ENCODE measurements around the gene TOX2. TPM values are rescaled to one million over a fixed set of nuclear protein-coding genes. Genes with fewer than 3 reads are reported as not detected.

TOX2 gene
- total RNA-seq, 3 donors from 2014 or later (not counting 1 experiment from before 2014, with no cell fraction given), result 0.93 to 1.8 (median 1.2) TPM

DNA sequence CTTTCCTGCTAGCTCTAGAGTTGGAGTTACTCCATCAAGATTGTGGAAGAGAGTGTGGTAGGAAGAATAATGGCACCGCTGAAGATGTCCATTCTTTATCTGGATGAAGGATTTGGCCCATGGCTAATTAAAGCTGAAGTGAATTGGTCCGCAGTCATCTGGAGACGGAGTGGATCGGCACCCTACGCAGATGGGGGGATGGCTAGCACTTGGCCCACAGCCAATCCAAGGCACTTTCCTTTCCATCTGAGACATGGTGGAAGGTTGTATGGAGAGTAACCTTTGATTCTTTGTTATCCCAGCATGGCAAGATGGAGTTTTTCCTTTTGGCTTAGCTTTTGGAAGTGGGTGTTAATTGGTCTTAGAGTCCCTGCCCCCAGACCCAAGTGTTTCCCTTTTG, 184.0 kb downstream of the TOX2 start:
- Mint-ChIP-seq H3K36me3 (no peaks in the 10 kb centered on the region), H3K27me3 (ENCODE audit: low read depth in 2 of 2) (peaks cover 48 to 50% of the 10 kb centered on the region in 2 donors), H3K4me3 (no peak overlapping the region), H3K4me1 (no peaks in the 10 kb centered on the region), H3K27ac (no peak overlapping the region), H3K9me3 (no peaks in the 10 kb centered on the region)
- no peaks in the 10 kb centered on the region for H3K36me3 ChIP-seq (ENCODE audit: control insufficient read depth, insufficient read depth, low read length)
- intact Hi-C loops (cut with micrococcal nuclease), result loop anchor here (10.0 kb wide), 1 partner anchor 644 kb away; the partner anchor contains the start of gene SRSF6
- WGBS (ENCODE audit: insufficient coverage), result 100% methylated on average over 5 of the region's 5 CpGs
- no peaks in the 10 kb centered on the region for H3K27me3 ChIP-seq (ENCODE audit: control insufficient read depth, insufficient read depth, low read length)
- no peak overlapping the region for H3K27ac ChIP-seq (ENCODE audit: low read length)
- TF ChIP-seq, protein P1, sequence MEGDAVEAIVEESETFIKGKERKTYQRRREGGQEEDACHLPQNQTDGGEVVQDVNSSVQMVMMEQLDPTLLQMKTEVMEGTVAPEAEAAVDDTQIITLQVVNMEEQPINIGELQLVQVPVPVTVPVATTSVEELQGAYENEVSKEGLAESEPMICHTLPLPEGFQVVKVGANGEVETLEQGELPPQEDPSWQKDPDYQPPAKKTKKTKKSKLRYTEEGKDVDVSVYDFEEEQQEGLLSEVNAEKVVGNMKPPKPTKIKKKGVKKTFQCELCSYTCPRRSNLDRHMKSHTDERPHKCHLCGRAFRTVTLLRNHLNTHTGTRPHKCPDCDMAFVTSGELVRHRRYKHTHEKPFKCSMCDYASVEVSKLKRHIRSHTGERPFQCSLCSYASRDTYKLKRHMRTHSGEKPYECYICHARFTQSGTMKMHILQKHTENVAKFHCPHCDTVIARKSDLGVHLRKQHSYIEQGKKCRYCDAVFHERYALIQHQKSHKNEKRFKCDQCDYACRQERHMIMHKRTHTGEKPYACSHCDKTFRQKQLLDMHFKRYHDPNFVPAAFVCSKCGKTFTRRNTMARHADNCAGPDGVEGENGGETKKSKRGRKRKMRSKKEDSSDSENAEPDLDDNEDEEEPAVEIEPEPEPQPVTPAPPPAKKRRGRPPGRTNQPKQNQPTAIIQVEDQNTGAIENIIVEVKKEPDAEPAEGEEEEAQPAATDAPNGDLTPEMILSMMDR (IDR thresholded peaks at IDR 0.05), result no peak
- H3K4me3 ChIP-seq (ENCODE audit: low read length), result no peak overlapping the region
- H3K4me1 ChIP-seq (ENCODE audit: control insufficient read depth, insufficient read depth, low read length), result no peaks in the 10 kb centered on the region
- ATAC-seq (no peak), DNase-seq (no peak)
- H3K9me3 ChIP-seq (ENCODE audit: control insufficient read depth, insufficient read depth, low read length), result no peaks in the 10 kb centered on the region

DNA sequence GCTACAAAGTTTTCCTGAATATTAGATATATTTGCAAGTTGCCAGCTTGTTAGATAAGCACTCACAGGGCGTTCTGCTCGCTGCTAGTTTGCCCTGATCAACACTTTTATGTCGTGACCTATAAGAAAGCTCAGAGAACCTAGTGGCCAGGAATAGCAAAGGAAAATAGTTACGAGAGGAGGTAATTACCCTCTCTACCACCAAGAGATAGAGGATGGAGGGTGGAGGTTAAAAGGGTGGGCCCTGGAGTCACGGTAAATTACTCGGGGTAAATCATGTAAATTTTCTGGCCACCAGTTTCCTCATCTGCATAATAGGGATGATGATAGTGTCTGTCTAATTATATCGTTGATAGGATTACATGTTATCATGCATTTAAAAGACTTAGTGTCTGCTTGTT, 185.2 kb downstream of the TOX2 start:
- Mint-ChIP-seq H3K4me1 (no peaks in the 10 kb centered on the region), H3K36me3 (no peaks in the 10 kb centered on the region), H3K9me3 (no peaks in the 10 kb centered on the region), H3K27me3 (ENCODE audit: low read depth in 2 of 2) (peaks cover 53 to 55% of the 10 kb centered on the region in 2 donors), H3K4me3 (no peak overlapping the region), H3K27ac (no peak overlapping the region)
- Histone ChIP-seq H3K9me3 (ENCODE audit: control insufficient read depth, insufficient read depth, low read length) (no peaks in the 10 kb centered on the region), H3K4me1 (ENCODE audit: control insufficient read depth, insufficient read depth, low read length) (no peaks in the 10 kb centered on the region), H3K27ac (ENCODE audit: low read length) (no peak overlapping the region), H3K36me3 (ENCODE audit: control insufficient read depth, insufficient read depth, low read length) (no peaks in the 10 kb centered on the region), H3K27me3 (ENCODE audit: control insufficient read depth, insufficient read depth, low read length) (peaks cover 3% of the 10 kb centered on the region), H3K4me3 (ENCODE audit: low read length) (no peak overlapping the region)
- TF ChIP-seq, protein P1 (IDR thresholded peaks at IDR 0.05), result no peak
- intact Hi-C loops (cut with micrococcal nuclease), result loop anchor here (10.0 kb wide), 1 partner anchor 645 kb away; the partner anchor contains the start of gene SRSF6
- WGBS (ENCODE audit: insufficient coverage), result 85% methylated on average over 5 of the region's 7 CpGs
- ATAC-seq (no peak), DNase-seq (no peak)

DNA sequence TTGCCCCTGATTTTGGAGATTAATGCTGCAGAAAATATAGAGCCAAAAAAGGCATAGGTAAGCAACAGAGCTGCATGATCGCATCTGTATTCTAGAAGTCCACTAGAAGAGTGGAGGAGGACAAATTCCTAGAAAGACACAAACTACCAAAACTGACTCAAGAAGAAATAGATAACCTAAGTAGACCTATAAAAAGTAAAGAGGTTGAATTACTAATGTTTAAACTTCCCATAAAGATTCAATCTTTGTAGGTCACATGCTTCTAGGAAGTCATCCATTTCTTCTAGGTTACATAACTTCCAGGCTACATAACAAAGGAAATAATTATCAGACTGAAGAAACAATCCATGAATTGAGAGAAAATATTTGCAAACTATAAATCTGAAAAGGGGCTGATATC, 187.9 kb downstream of the TOX2 start:
- no peaks in the 10 kb centered on the region for H3K36me3 ChIP-seq (ENCODE audit: control insufficient read depth, insufficient read depth, low read length)
- H3K9me3 Mint-ChIP-seq, result no peaks in the 10 kb centered on the region
- ATAC-seq (no peak), DNase-seq (no peak)
- H3K27me3 Mint-ChIP-seq (ENCODE audit: low read depth in 2 of 2), result peaks cover 69 to 78% of the 10 kb centered on the region in 2 donors
- no peaks in the 10 kb centered on the region for H3K36me3 Mint-ChIP-seq
- no peak overlapping the region for H3K27ac ChIP-seq (ENCODE audit: low read length)
- H3K4me3 ChIP-seq (ENCODE audit: low read length), result no peak overlapping the region
- WGBS (ENCODE audit: insufficient coverage), result no CpG with 5 or more reads among the region's 1 CpG
- no peaks in the 10 kb centered on the region for H3K4me1 Mint-ChIP-seq
- H3K27me3 ChIP-seq (ENCODE audit: control insufficient read depth, insufficient read depth, low read length), result peaks cover 3% of the 10 kb centered on the region
- H3K9me3 ChIP-seq (ENCODE audit: control insufficient read depth, insufficient read depth, low read length), result no peaks in the 10 kb centered on the region
- TF ChIP-seq, protein P1 (IDR thresholded peaks at IDR 0.05), result no peak
- intact Hi-C loops (cut with micrococcal nuclease), result no loop called here
- no peaks in the 10 kb centered on the region for H3K4me1 ChIP-seq (ENCODE audit: control insufficient read depth, insufficient read depth, low read length)
- no peak overlapping the region for H3K4me3 Mint-ChIP-seq
- H3K27ac Mint-ChIP-seq, result no peak overlapping the region
